A549 (cell line): ENCODE data around the gene POC1B.

Experiments used
- EP300 ChIP-seq, 2 experiments: fragments of >200 bp; sonication (Bioruptor Twin); formaldehyde crosslinking; IDR thresholded peaks; 2 replicates in 1 of 2; 3 replicates in 1 of 2; pipeline ENCODE4 v1.6.1; 2016 to 2017
- FOXS1 ChIP-seq: fragments of 250-450 bp; sonication (Bioruptor Pico); IDR thresholded peaks from 2 replicates; pipeline ENCODE4 v1.5.0; 2020; ENCODE audit warnings: mild to moderate bottlenecking, moderate library complexity
- HDAC2 ChIP-seq: fragments of 200-600 bp; sonication (generic); IDR thresholded peaks from 2 replicates; pipeline ENCODE4 v1.6.1; 2016
- HOXA7 ChIP-seq: fragments of 250-450 bp; sonication (Bioruptor Pico); IDR thresholded peaks from 2 replicates; pipeline ENCODE4 v1.5.0; 2020; ENCODE audit warnings: mild to moderate bottlenecking, moderate library complexity
- POLR2A ChIP-seq: IDR thresholded peaks from 2 replicates; pipeline ENCODE4 v1.6.1; 2012; ENCODE audit warnings: mild to moderate bottlenecking, low read length
- RARB ChIP-seq: fragments of 250-450 bp; sonication (Bioruptor Pico); IDR thresholded peaks from 2 replicates; pipeline ENCODE4 v1.8.0; 2021; ENCODE audit warnings: mild to moderate bottlenecking, moderate library complexity
- TF ChIP-seq, protein P1 (sequence below): fragments of >200 bp; sonication (Bioruptor Twin); formaldehyde crosslinking; IDR thresholded peaks from 3 replicates; pipeline ENCODE4 v1.5.1; 2016

DNA sequence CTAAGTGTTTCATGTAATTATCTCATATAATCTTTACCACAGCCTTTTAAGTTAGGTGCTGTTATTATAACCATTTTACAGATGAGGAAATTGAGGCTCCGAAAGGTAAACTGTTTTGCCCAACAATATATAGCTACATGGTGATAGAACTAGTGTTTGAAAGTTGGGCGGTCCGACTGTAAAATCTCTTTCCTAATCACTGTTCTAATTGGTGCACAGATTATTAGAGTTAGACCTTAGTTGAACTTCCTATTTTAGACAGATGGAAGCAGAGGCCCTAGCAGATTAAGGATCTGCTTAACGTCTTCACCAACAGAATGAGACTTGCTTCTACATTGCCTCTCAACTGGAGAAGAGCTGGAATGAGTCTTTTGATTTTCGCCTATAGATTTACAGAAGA is 143.5 kb downstream of the POC1B start:
- TF ChIP-seq HOXA7 (CRISPR knock-in tag) (no peak), POLR2A (no peak), FOXS1 (CRISPR knock-in tag) (no peak), RARB (no peak), EP300 (IDR thresholded peaks at IDR 0.05) (no peak), HDAC2 (no peak)
- TF ChIP-seq, protein P1, sequence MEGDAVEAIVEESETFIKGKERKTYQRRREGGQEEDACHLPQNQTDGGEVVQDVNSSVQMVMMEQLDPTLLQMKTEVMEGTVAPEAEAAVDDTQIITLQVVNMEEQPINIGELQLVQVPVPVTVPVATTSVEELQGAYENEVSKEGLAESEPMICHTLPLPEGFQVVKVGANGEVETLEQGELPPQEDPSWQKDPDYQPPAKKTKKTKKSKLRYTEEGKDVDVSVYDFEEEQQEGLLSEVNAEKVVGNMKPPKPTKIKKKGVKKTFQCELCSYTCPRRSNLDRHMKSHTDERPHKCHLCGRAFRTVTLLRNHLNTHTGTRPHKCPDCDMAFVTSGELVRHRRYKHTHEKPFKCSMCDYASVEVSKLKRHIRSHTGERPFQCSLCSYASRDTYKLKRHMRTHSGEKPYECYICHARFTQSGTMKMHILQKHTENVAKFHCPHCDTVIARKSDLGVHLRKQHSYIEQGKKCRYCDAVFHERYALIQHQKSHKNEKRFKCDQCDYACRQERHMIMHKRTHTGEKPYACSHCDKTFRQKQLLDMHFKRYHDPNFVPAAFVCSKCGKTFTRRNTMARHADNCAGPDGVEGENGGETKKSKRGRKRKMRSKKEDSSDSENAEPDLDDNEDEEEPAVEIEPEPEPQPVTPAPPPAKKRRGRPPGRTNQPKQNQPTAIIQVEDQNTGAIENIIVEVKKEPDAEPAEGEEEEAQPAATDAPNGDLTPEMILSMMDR, result no peak
